Gastroesophageal sphincter (tissue), 3 donors: Measurements from ENCODE around the gene CYP2D6.

ENCODE experiments used
- POLR2A ChIP-seq, 2 donors: fragments of 450-650 bp; IDR thresholded peaks; one replicate each; pipeline ENCODE4 v1.6.1; 2017; ENCODE audit warnings: antibody characterized with exemption in 2 of 2, mild to moderate bottlenecking in 2 of 2, moderate library complexity in 1 of 2
- POLR2AphosphoS5 ChIP-seq: sonication (generic); formaldehyde crosslinking; IDR thresholded peaks from one replicate; pipeline ENCODE4 v1.6.1; 2017; ENCODE audit warnings: antibody characterized with exemption
- TF ChIP-seq, protein P1 (sequence below), 4 experiments: fragments of 200-600 bp in 2 of 4; fragments of 450-650 bp in 2 of 4; sonication (generic) in 1 of 4; IDR thresholded peaks; one replicate each; pipeline ENCODE4 v1.5.1; 2017 to 2019; ENCODE audit warnings: antibody characterized with exemption in 4 of 4, mild to moderate bottlenecking in 2 of 4, moderate library complexity in 2 of 4

GRCh38 chr22:42145175-42145574 is 14.6 kb upstream of the CYP2D6 start:
- TF ChIP-seq, protein P1, sequence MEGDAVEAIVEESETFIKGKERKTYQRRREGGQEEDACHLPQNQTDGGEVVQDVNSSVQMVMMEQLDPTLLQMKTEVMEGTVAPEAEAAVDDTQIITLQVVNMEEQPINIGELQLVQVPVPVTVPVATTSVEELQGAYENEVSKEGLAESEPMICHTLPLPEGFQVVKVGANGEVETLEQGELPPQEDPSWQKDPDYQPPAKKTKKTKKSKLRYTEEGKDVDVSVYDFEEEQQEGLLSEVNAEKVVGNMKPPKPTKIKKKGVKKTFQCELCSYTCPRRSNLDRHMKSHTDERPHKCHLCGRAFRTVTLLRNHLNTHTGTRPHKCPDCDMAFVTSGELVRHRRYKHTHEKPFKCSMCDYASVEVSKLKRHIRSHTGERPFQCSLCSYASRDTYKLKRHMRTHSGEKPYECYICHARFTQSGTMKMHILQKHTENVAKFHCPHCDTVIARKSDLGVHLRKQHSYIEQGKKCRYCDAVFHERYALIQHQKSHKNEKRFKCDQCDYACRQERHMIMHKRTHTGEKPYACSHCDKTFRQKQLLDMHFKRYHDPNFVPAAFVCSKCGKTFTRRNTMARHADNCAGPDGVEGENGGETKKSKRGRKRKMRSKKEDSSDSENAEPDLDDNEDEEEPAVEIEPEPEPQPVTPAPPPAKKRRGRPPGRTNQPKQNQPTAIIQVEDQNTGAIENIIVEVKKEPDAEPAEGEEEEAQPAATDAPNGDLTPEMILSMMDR (IDR thresholded peaks at IDR 0.05), result no peak
- TF ChIP-seq POLR2A (IDR thresholded peaks at IDR 0.05) (no peak), POLR2AphosphoS5 (no peak)
